HG02571 (cell line): ENCODE measurements around the gene PTP4A1.
"Not testable (repeated sequence)": the region's sequence is repeated elsewhere in the genome, so short reads cannot be mapped to it uniquely, and the experiment has no call there.

Experiments
- ATAC-seq: cut with Tn5 transposase; IDR thresholded peaks from one replicate; pipeline ENCODE4 v1.9.1; 2021; ENCODE audit warnings: mild to moderate bottlenecking, moderate library complexity; ENCODE audit not compliant: unreplicated experiment

PTP4A1 gene

GRCh38 chr6:63581355-63582013, 9.2 kb downstream of the PTP4A1 start:
- no peak for ATAC-seq

GRCh38 chr6:63582579-63583231, 10.4 kb downstream of the PTP4A1 start:
- no peak for ATAC-seq

- no peak for ATAC-seq
These were observed 11.8 kb downstream of the PTP4A1 start for GRCh38 chr6:63584125-63584514.

- ATAC-seq: no peak
These were observed 12.3 kb downstream of the PTP4A1 start for GRCh38 chr6:63584566-63584965.

- not testable (repeated sequence) for ATAC-seq
These were observed 13.4 kb downstream of the PTP4A1 start for GRCh38 chr6:63585652-63586051.

- no peak for ATAC-seq
These were observed 17.7 kb downstream of the PTP4A1 start for GRCh38 chr6:63589952-63590411.

- ATAC-seq: no peak
These were observed 20.6 kb downstream of the PTP4A1 start for GRCh38 chr6:63592886-63593285.

- no peak for ATAC-seq
These were observed 25.1 kb downstream of the PTP4A1 start for GRCh38 chr6:63597141-63598048.

- peak; percentile 99 for ATAC-seq
These were observed 26.1 kb downstream of the PTP4A1 start for GRCh38 chr6:63598049-63599036.

GRCh38 chr6:63599243-63599642, 27.0 kb downstream of the PTP4A1 start:
- no peak for ATAC-seq

GRCh38 chr6:63600136-63600535, 27.9 kb downstream of the PTP4A1 start:
- no peak for ATAC-seq

GRCh38 chr6:63609231-63609630, 37.0 kb downstream of the PTP4A1 start:
- ATAC-seq: no peak

GRCh38 chr6:63610944-63611343, 38.7 kb downstream of the PTP4A1 start:
- ATAC-seq: no peak

- ATAC-seq: no peak
These were observed 39.3 kb downstream of the PTP4A1 start for GRCh38 chr6:63611560-63611959.

GRCh38 chr6:63615590-63615989, 43.3 kb downstream of the PTP4A1 start:
- ATAC-seq: no peak
